ENCODE data around the gene FBXO17. TPM values are rescaled to one million over a fixed set of nuclear protein-coding genes. Genes with fewer than 3 reads are reported as not detected.
A peak's percentile ranks its signal among the peaks of the same experiment; 100 is the strongest.

FBXO17 gene
- total RNA-seq, 3 donors from 2014 or later: 14.2 to 67.2 (median 28.5) TPM

DNA sequence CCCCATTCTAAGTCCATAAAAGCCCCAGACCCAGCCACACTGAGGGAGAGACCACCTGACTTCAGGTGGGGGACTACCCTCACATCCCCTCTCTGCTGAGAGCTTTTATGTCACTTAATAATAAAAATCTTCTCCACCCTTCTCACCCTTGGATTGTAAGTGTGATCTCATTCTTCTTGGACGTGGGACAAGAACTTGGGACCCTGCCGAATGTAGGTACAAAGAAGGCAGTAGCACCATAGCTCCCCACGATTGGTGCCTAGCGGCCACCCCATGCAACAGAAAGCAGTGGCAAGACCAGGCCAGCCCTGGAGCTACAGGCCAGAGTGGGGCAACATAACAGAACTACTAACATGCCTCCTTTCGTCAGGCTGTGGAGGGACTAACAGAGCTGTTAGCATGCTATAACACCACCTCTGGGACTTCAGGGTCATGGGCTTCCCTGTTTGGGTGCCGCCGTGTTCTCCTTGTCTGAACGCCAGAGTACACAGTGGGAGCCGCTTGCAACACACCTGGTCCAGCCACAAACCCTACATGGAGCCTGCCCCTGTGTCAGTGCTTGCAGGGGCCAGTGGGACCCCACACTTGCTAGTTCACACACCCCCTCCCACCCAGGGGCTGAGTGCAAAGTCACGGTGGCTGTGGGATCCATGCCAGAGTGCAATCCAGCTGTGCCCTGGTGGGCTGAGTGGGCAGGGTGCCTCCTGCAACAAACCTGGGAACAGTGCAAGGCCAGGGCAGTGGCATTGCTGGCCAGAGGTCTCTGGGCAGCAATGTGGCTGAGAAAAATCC lies 5.2 kb upstream of the FBXO17 start:
- no peak for DNase-seq (ENCODE audit: low spot score in 2 of 2)
- no peak for TF ChIP-seq POLR2AphosphoS5 (IDR thresholded peaks at IDR 0.05)
- TF ChIP-seq, protein P1, sequence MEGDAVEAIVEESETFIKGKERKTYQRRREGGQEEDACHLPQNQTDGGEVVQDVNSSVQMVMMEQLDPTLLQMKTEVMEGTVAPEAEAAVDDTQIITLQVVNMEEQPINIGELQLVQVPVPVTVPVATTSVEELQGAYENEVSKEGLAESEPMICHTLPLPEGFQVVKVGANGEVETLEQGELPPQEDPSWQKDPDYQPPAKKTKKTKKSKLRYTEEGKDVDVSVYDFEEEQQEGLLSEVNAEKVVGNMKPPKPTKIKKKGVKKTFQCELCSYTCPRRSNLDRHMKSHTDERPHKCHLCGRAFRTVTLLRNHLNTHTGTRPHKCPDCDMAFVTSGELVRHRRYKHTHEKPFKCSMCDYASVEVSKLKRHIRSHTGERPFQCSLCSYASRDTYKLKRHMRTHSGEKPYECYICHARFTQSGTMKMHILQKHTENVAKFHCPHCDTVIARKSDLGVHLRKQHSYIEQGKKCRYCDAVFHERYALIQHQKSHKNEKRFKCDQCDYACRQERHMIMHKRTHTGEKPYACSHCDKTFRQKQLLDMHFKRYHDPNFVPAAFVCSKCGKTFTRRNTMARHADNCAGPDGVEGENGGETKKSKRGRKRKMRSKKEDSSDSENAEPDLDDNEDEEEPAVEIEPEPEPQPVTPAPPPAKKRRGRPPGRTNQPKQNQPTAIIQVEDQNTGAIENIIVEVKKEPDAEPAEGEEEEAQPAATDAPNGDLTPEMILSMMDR (IDR thresholded peaks at IDR 0.05): no peak
- no peak for TF ChIP-seq POLR2A (IDR thresholded peaks at IDR 0.05)
- intact Hi-C loops (cut with DNase I; ENCODE audit: low total_unique reads): no loop called here
- H3K9me3 ChIP-seq: peaks cover 0 to 11% of the 10 kb centered on the region in 2 donors
- H3K27ac ChIP-seq: no peak overlapping the region
- no peaks in the 10 kb centered on the region for H3K4me1 ChIP-seq
- no peaks in the 10 kb centered on the region for H3K27me3 ChIP-seq
- no peak overlapping the region for H3K4me3 ChIP-seq
- H3K36me3 ChIP-seq: no peaks in the 10 kb centered on the region

GRCh38 chr19:38979812-38980211 lies 4.3 kb upstream of the FBXO17 start:
- H3K4me1 ChIP-seq: no peaks in the 10 kb centered on the region
- no peak for DNase-seq (ENCODE audit: low spot score in 2 of 2)
- no peak overlapping the region for H3K27ac ChIP-seq
- H3K4me3 ChIP-seq: no peak overlapping the region
- TF ChIP-seq POLR2A (IDR thresholded peaks at IDR 0.05) (no peak), POLR2AphosphoS5 (IDR thresholded peaks at IDR 0.05) (no peak)
- TF ChIP-seq, protein P1 (IDR thresholded peaks at IDR 0.05): no peak
- H3K27me3 ChIP-seq: no peaks in the 10 kb centered on the region
- intact Hi-C loops (cut with DNase I; ENCODE audit: low total_unique reads): no loop called here
- H3K36me3 ChIP-seq: no peaks in the 10 kb centered on the region
- H3K9me3 ChIP-seq: peaks cover 0 to 11% of the 10 kb centered on the region in 2 donors

DNA sequence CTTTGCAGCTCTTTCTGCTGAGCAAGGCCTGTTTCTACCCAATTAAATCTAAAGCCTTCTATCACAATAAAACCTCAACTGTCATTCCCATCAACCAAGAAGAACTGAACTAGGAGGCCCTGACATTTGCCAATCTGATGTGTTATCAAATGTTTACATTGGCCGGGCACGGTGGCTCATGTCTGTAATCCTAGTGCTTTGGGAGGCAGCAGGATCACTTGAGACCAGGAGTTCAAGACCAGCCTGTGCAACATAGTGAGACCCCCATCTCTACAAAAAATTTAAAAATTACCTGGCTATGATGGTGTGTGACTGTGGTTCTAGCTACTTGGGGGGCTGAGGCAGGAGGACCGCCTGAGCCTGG lies 2.8 kb upstream of the FBXO17 start:
- intact Hi-C loops (cut with DNase I; ENCODE audit: low total_unique reads): no loop called here
- TF ChIP-seq POLR2A (IDR thresholded peaks at IDR 0.05) (no peak), POLR2AphosphoS5 (IDR thresholded peaks at IDR 0.05) (no peak)
- TF ChIP-seq, protein P1 (IDR thresholded peaks at IDR 0.05): no peak
- Histone ChIP-seq H3K4me1 (no peaks in the 10 kb centered on the region), H3K4me3 (no peak overlapping the region), H3K27ac (no peak overlapping the region), H3K36me3 (no peaks in the 10 kb centered on the region), H3K9me3 (peaks cover 0 to 11% of the 10 kb centered on the region in 2 donors), H3K27me3 (no peaks in the 10 kb centered on the region)
- DNase-seq (ENCODE audit: low spot score in 2 of 2): no peak

DNA sequence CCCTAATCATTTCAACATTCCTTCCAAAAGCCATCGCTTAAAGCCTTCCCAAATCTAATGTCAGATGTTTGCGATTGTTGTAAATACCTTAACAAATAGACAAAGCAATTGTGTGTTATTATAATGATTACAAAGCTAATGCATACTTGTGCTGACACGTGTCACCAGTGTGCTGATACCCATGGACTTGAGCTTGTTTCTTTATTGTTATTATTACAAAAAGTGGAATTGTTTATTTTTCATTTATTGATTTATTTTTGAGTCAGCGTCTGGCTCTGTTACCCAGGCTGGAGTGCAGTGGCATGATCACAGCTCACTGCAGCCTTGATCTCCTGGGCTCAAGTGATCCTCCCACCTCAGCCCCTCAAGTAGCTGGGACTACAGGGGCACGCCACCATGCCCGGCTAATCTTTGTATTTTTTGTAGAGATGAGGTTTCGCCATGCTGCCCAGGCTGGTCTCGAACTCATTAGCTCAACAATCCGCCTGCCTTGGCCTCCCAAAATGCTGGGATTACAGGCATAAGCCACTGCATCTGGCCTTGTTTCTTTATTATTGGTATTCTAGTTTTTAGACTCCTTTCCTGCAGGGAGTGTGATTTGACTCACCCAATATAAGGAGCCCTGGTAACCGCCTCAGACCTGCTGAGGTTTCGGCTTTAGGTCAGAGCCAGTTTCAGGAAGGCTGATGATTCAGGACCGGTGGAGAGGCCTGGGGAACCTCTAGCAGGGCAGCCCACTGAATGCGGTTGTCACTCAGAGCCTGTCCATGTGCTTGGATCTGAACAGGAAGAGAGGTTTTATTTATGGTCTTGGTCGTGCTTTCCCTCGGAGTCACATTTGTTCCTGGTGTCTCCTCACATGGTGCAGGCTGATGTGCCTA lies 2.1 kb upstream of the FBXO17 start:
- Histone ChIP-seq H3K9me3 (peaks cover 0 to 11% of the 10 kb centered on the region in 2 donors), H3K4me1 (no peaks in the 10 kb centered on the region), H3K27ac (no peak overlapping the region), H3K36me3 (no peaks in the 10 kb centered on the region), H3K4me3 (no peak overlapping the region), H3K27me3 (no peaks in the 10 kb centered on the region)
- TF ChIP-seq POLR2AphosphoS5 (IDR thresholded peaks at IDR 0.05) (no peak), POLR2A (IDR thresholded peaks at IDR 0.05) (no peak)
- TF ChIP-seq, protein P1 (IDR thresholded peaks at IDR 0.05): no peak
- intact Hi-C loops (cut with DNase I; ENCODE audit: low total_unique reads): no loop called here
- DNase-seq (ENCODE audit: low spot score in 2 of 2): no peak

GRCh38 chr19:38975861-38976271 lies 324 bp upstream of the FBXO17 start:
- Histone ChIP-seq H3K36me3 (no peaks in the 10 kb centered on the region), H3K9me3 (peaks cover 0 to 7% of the 10 kb centered on the region in 2 donors), H3K27me3 (no peaks in the 10 kb centered on the region), H3K27ac (peak overlapping the region; percentile 70 to 92), H3K4me1 (no peaks in the 10 kb centered on the region), H3K4me3 (peak overlapping the region; percentile 56 to 81 (median 68))
- TF ChIP-seq POLR2AphosphoS5 (IDR thresholded peaks at IDR 0.05): no peak
- TF ChIP-seq, protein P1 (IDR thresholded peaks at IDR 0.05): no peak
- TF ChIP-seq POLR2A (IDR thresholded peaks at IDR 0.05): no peak
- intact Hi-C loops (cut with DNase I; ENCODE audit: low total_unique reads): no loop called here
- no peak for DNase-seq (ENCODE audit: low spot score in 2 of 2)
